Measurements from ENCODE around the gene POGZ. TPM values are rescaled to one million over a fixed set of nuclear protein-coding genes. Genes with fewer than 3 reads are reported as not detected.

Gene POGZ
- total RNA-seq, 1 experiment from 2014 or later: 102 TPM

- Mint-ChIP-seq H3K27ac (peak overlapping the region in 1 of 3 experiments; percentile 1; a peak in 1 of 7 replicates), H3K4me1 (no peaks in the 10 kb centered on the region), H3K4me3 (no peak overlapping the region), H3K36me3 (ENCODE audit: insufficient read depth in 1 of 3, low read depth in 3 of 3) (peaks cover 25 to 44% (median 40%) of the 10 kb centered on the region in 3 experiments), H3K9me3 (peaks cover 29% of the 10 kb centered on the region in 2 experiments), H3K27me3 (ENCODE audit: low read depth) (no peaks in the 10 kb centered on the region; the same call in 1 of the 2 replicates)
- Histone ChIP-seq H3K9me3 (ENCODE audit: control insufficient read depth, low read depth, low read length) (no peaks in the 10 kb centered on the region), H3K4me1 (ENCODE audit: insufficient read depth, low read length) (no peaks in the 10 kb centered on the region), H2BK120ac (ENCODE audit: low read depth, low read length, poor library complexity, severe bottlenecking) (no peak overlapping the region), H2AK5ac (ENCODE audit: insufficient read length, low read length) (no peak overlapping the region), H3K4ac (ENCODE audit: low read depth, low read length) (no peak overlapping the region), H4K8ac (replicated peaks; ENCODE audit: insufficient read length, low read depth, low read length) (no peak overlapping the region), H4K5ac (ENCODE audit: insufficient read length, low read depth, low read length) (no peak overlapping the region), H3K56ac (ENCODE audit: insufficient read length, low read depth, low read length) (no peak overlapping the region), H2AFZ (ENCODE audit: low read length) (no peak overlapping the region), H3T11ph (ENCODE audit: low read length) (no peak overlapping the region), H3K4me2 (ENCODE audit: insufficient read depth, insufficient read length, low read length) (no peak overlapping the region), H3K79me2 (ENCODE audit: insufficient read depth, low read length) (no peaks in the 10 kb centered on the region), H4K91ac (ENCODE audit: insufficient read length, low read depth, low read length) (no peak overlapping the region), H3K18ac (ENCODE audit: insufficient read length, low read depth, low read length) (no peak overlapping the region), H2BK15ac (ENCODE audit: low read depth, low read length) (no peak overlapping the region), H2BK12ac (ENCODE audit: insufficient read length, low read depth, low read length) (no peak overlapping the region), H2BK5ac (ENCODE audit: insufficient read length, low read length) (no peak overlapping the region), H3K27ac (ENCODE audit: insufficient read length, low read depth, low read length) (no peak overlapping the region), H2BK20ac (ENCODE audit: low read depth, low read length, poor library complexity, severe bottlenecking) (no peak overlapping the region), H3K23ac (ENCODE audit: insufficient read length, low read depth, low read length) (no peak overlapping the region), H3K79me1 (ENCODE audit: insufficient read depth, low read depth, low read length, poor library complexity, severe bottlenecking) (no peaks in the 10 kb centered on the region), H3K14ac (ENCODE audit: insufficient read depth, low read length) (no peak overlapping the region; the same call in 1 of the 2 replicates), H3K27me3 (ENCODE audit: insufficient read depth, low read length) (no peaks in the 10 kb centered on the region), H4K20me1 (ENCODE audit: control insufficient read depth, insufficient read depth, insufficient read length) (no peaks in the 10 kb centered on the region), H3K23me2 (ENCODE audit: insufficient read length, low read depth, low read length, poor library complexity, severe bottlenecking) (no peaks in the 10 kb centered on the region), H3K9ac (ENCODE audit: extremely low read depth, insufficient read length, low read length) (no peak overlapping the region)
- no CpG with 5 or more reads among the region's 4 CpGs for WGBS (ENCODE audit: extremely low coverage, insufficient read length, low lambda C conversion rate)
- peak; percentile 36; the same call in 1 of the 3 replicates for TF ChIP-seq CTCF (conservative IDR thresholded peaks at IDR 0.05)
- no peak for DNase-seq
Measured at GRCh38 chr1:151364996-151365395, 94.3 kb downstream of the POGZ start.

Measured in H9 (cell line).